PC-3 (cell line): ENCODE measurements around the gene SPATA6L.

Source experiments
- EZH2 ChIP-seq: fragments of 300-600 bp; sonication (generic); IDR thresholded peaks from one replicate; pipeline ENCODE4 v1.6.1; 2017; ENCODE audit warnings: antibody characterized with exemption, mild to moderate bottlenecking, low read length; ENCODE audit not compliant: unreplicated experiment
- EZH2phosphoT487 ChIP-seq: fragments of 300-600 bp; sonication (generic); IDR thresholded peaks from 2 replicates; pipeline ENCODE4 v1.6.1; 2018; ENCODE audit warnings: mild to moderate bottlenecking, antibody characterized with exemption, low read length, borderline replicate concordance
- TF ChIP-seq, protein P1 (sequence below): fragments of 300-600 bp; sonication (generic); conservative IDR thresholded peaks from 2 replicates; pipeline ENCODE4 v1.5.1; 2017; ENCODE audit warnings: antibody characterized with exemption, low read depth, mild to moderate bottlenecking, low read length

DNA sequence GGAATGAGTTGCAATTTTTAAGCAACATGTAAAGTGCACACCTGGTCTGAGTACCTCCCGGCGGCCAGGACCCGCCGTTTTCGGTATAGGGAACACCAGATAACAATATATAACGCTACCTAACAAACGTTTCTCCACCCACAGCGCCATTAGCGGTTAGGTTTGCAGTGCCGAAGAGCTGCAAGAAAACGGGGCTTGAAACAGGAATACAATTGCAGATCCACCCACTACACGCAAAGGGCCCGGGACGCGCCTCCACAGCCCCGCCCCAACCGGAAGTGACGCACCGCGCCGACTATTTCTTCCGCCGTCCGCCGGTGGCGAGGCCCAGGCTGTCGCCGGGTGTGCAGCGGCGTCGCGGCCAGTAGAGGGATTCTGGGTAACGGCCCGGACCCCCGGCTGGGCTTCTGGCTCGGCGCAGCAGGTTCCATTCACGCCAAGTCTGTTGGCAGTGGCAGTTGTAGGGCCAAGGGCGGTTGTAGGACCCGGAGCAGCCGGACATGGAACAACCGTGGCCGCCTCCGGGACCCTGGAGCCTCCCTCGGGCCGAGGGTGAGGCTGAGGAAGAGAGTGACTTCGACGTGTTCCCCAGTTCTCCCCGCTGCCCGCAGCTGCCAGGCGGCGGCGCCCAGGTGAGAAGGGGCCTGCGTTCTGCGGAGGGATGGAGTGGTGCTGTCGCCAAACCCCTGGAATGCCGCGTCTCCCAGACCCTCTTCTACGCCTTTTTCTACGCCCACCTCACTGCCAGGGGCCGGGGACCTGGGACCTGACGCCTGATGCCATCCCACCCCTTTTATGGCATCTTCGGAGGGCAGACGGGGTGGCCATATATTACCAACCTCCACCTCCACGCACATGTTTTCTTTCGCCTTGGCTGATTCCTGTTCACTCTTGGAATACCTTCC is 13.2 kb upstream of the SPATA6L start, which contains the start of gene CDC37L1:
- TF ChIP-seq, protein P1, sequence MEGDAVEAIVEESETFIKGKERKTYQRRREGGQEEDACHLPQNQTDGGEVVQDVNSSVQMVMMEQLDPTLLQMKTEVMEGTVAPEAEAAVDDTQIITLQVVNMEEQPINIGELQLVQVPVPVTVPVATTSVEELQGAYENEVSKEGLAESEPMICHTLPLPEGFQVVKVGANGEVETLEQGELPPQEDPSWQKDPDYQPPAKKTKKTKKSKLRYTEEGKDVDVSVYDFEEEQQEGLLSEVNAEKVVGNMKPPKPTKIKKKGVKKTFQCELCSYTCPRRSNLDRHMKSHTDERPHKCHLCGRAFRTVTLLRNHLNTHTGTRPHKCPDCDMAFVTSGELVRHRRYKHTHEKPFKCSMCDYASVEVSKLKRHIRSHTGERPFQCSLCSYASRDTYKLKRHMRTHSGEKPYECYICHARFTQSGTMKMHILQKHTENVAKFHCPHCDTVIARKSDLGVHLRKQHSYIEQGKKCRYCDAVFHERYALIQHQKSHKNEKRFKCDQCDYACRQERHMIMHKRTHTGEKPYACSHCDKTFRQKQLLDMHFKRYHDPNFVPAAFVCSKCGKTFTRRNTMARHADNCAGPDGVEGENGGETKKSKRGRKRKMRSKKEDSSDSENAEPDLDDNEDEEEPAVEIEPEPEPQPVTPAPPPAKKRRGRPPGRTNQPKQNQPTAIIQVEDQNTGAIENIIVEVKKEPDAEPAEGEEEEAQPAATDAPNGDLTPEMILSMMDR = peak; percentile 45
- no peak for TF ChIP-seq EZH2phosphoT487
- TF ChIP-seq EZH2 = no peak
